Trophoblast cell (in vitro differentiated cells and primary cell): ENCODE results near the gene TOMM7.
"Not testable (repeated sequence)": the region's sequence is repeated elsewhere in the genome, so short reads cannot be mapped to it uniquely, and the experiment has no call there.

Experiments
- DNase-seq, 2 donors: peaks; one replicate each; pipeline ENCODE4 v3.0.0-alpha.2; 2016
- H2AFZ ChIP-seq: 2 replicates; pipeline ENCODE4 v1.6.1; 2013; ENCODE audit warnings: low read length, moderate library complexity, mild to moderate bottlenecking; ENCODE audit not compliant: insufficient read depth, poor library complexity
- H2AK5ac ChIP-seq: 2 replicates; pipeline ENCODE4 v1.6.1; 2013; ENCODE audit warnings: mild to moderate bottlenecking, low read length
- H2BK120ac ChIP-seq: 2 replicates; pipeline ENCODE4 v1.6.1; 2013; ENCODE audit warnings: low read length, mild to moderate bottlenecking, moderate library complexity; ENCODE audit not compliant: insufficient read depth, poor library complexity
- H2BK12ac ChIP-seq: 2 replicates; pipeline ENCODE4 v1.6.1; 2013; ENCODE audit warnings: mild to moderate bottlenecking, low read length, moderate library complexity
- H2BK5ac ChIP-seq: 2 replicates; pipeline ENCODE4 v1.6.1; 2013; ENCODE audit warnings: low read length, low read depth, moderate library complexity, mild to moderate bottlenecking; ENCODE audit not compliant: poor library complexity
- H3K14ac ChIP-seq: 2 replicates; pipeline ENCODE4 v1.6.1; 2013; ENCODE audit warnings: mild to moderate bottlenecking, low read length
- H3K18ac ChIP-seq: 2 replicates; pipeline ENCODE4 v1.6.1; 2013; ENCODE audit warnings: mild to moderate bottlenecking, low read length
- H3K23ac ChIP-seq: 2 replicates; pipeline ENCODE4 v1.6.1; 2013; ENCODE audit warnings: low read length
- H3K27ac ChIP-seq: 2 replicates; pipeline ENCODE4 v1.5.1; 2013; ENCODE audit warnings: low read depth, mild to moderate bottlenecking, inconsistent platforms, low read length, moderate library complexity
- H3K27me3 ChIP-seq: 2 replicates; pipeline ENCODE4 v1.6.1; 2013; ENCODE audit warnings: inconsistent platforms, mild to moderate bottlenecking, low read length, moderate library complexity; ENCODE audit not compliant: insufficient read depth
- H3K36me3 ChIP-seq, 2 experiments: 1 replicate in 1 of 2; 2 replicates in 1 of 2; pipeline ENCODE4 v1.6.1; 2013; ENCODE audit warnings: low read length in 2 of 2, mild to moderate bottlenecking in 2 of 2, moderate library complexity in 1 of 2; ENCODE audit not compliant: insufficient read depth in 2 of 2, control insufficient read depth in 1 of 2
- H3K4ac ChIP-seq: 2 replicates; pipeline ENCODE4 v1.6.1; 2013; ENCODE audit warnings: low read depth, mild to moderate bottlenecking, low read length, moderate library complexity
- H3K4me1 ChIP-seq, 2 experiments: 1 replicate in 1 of 2; 2 replicates in 1 of 2; pipeline ENCODE4 v1.6.1; 2013; ENCODE audit warnings: low read length in 2 of 2, mild to moderate bottlenecking in 2 of 2, moderate library complexity in 1 of 2; ENCODE audit not compliant: insufficient read depth in 2 of 2, control insufficient read depth in 1 of 2
- H3K4me2 ChIP-seq: 2 replicates; pipeline ENCODE4 v1.6.1; 2013; ENCODE audit warnings: inconsistent platforms, mild to moderate bottlenecking, low read length, moderate library complexity
- H3K4me3 ChIP-seq: 2 replicates; pipeline ENCODE4 v1.5.1; 2013; ENCODE audit warnings: mild to moderate bottlenecking, low read depth, low read length, inconsistent platforms
- H3K79me1 ChIP-seq: one replicate; pipeline ENCODE4 v1.6.1; 2013; ENCODE audit warnings: low read length
- H3K79me2 ChIP-seq: 2 replicates; pipeline ENCODE4 v1.6.1; 2013; ENCODE audit warnings: low read length, mild to moderate bottlenecking; ENCODE audit not compliant: control insufficient read depth, insufficient read depth, poor library complexity
- H3K9ac ChIP-seq: 2 replicates; pipeline ENCODE4 v1.6.1; 2013; ENCODE audit warnings: mild to moderate bottlenecking, low read length
- H3K9me3 ChIP-seq: 2 replicates; pipeline ENCODE4 v1.6.1; 2013; ENCODE audit warnings: low read depth, mild to moderate bottlenecking, control low read depth, inconsistent platforms, low read length; ENCODE audit not compliant: insufficient read depth
- H4K12ac ChIP-seq: 2 replicates; pipeline ENCODE4 v1.6.1; 2013; ENCODE audit warnings: low read depth, mild to moderate bottlenecking, low read length, moderate library complexity
- H4K8ac ChIP-seq: 2 replicates; pipeline ENCODE4 v1.6.1; 2013; ENCODE audit warnings: low read depth, mild to moderate bottlenecking, low read length, moderate library complexity
- H4K91ac ChIP-seq: one replicate; pipeline ENCODE4 v1.6.1; 2013; ENCODE audit warnings: low read depth, mild to moderate bottlenecking, low read length, moderate library complexity
- WGBS: extraction: QIAGEN DNeasy Blood & Tissue Kit; methylation state at CpG from one replicate; pipeline ENCODE4 v1.1.7; 2013; ENCODE audit warnings: missing lambda C conversion rate; ENCODE audit not compliant: insufficient read length, insufficient coverage; ENCODE audit errors: extremely low coverage; 5-methylcytosine and 5-hydroxymethylcytosine counted together

TOMM7 gene

GRCh38 chr7:22791204-22792158 is 31.2 kb downstream of the TOMM7 start:
- Histone ChIP-seq H3K36me3 (no peaks in the 10 kb centered on the region), H3K23ac (no peak overlapping the region), H4K91ac (no peak overlapping the region), H3K4me3 (no peak overlapping the region), H2AFZ (no peak overlapping the region), H3K27me3 (no peaks in the 10 kb centered on the region), H2BK5ac (no peak overlapping the region), H3K79me2 (no peaks in the 10 kb centered on the region), H3K79me1 (no peaks in the 10 kb centered on the region), H2BK120ac (no peak overlapping the region), H3K9me3 (peaks cover 2% of the 10 kb centered on the region), H3K4me2 (no peak overlapping the region), H4K8ac (no peak overlapping the region), H3K18ac (no peak overlapping the region), H3K4me1 (peaks cover 0 to 2% of the 10 kb centered on the region in 2 experiments), H2BK12ac (no peak overlapping the region), H3K27ac (no peak overlapping the region), H4K12ac (no peak overlapping the region), H3K14ac (no peak overlapping the region), H2AK5ac (no peak overlapping the region), H3K4ac (no peak overlapping the region), H3K9ac (no peak overlapping the region)
- peak in 1 of 2 donors; percentile 28 for DNase-seq
- WGBS = no CpG with 5 or more reads among the region's 4 CpGs

- not testable (repeated sequence) for H3K4ac ChIP-seq, H3K9me3 ChIP-seq, H3K27ac ChIP-seq, H3K79me2 ChIP-seq, H2BK5ac ChIP-seq, H2BK12ac ChIP-seq, H3K36me3 ChIP-seq, H3K14ac ChIP-seq, H4K91ac ChIP-seq, H3K18ac ChIP-seq, H3K4me1 ChIP-seq, H4K8ac ChIP-seq, H2BK120ac ChIP-seq, H3K27me3 ChIP-seq, H3K4me3 ChIP-seq, DNase-seq, H2AK5ac ChIP-seq, H2AFZ ChIP-seq, H4K12ac ChIP-seq, H3K9ac ChIP-seq, H3K23ac ChIP-seq, H3K79me1 ChIP-seq, H3K4me2 ChIP-seq
- no CpG with 5 or more reads among the region's 13 CpGs for WGBS
These were observed 32.0 kb downstream of the TOMM7 start for GRCh38 chr7:22790640-22791039.

GRCh38 chr7:22787951-22788350 is 34.7 kb downstream of the TOMM7 start:
- Histone ChIP-seq H3K9me3 (no peaks in the 10 kb centered on the region), H3K9ac (peak overlapping the region; percentile 36), H3K4me3 (no peak overlapping the region), H2BK12ac (no peak overlapping the region), H2AFZ (no peak overlapping the region), H3K27ac (no peak overlapping the region), H2BK120ac (no peak overlapping the region), H3K79me1 (no peaks in the 10 kb centered on the region), H3K36me3 (no peaks in the 10 kb centered on the region), H3K14ac (no peak overlapping the region), H2AK5ac (no peak overlapping the region), H3K18ac (no peak overlapping the region), H3K4me1 (peaks cover 0 to 2% of the 10 kb centered on the region in 2 experiments), H3K79me2 (no peaks in the 10 kb centered on the region), H2BK5ac (no peak overlapping the region), H3K4ac (no peak overlapping the region), H3K23ac (no peak overlapping the region), H3K27me3 (no peaks in the 10 kb centered on the region), H4K8ac (no peak overlapping the region), H4K12ac (no peak overlapping the region), H4K91ac (no peak overlapping the region), H3K4me2 (no peak overlapping the region)
- DNase-seq = no peak

GRCh38 chr7:22786290-22786932 is 36.2 kb downstream of the TOMM7 start:
- H3K9ac ChIP-seq = no peak overlapping the region
- H3K27ac ChIP-seq = no peak overlapping the region
- H3K14ac ChIP-seq = no peak overlapping the region
- no peak overlapping the region for H3K4ac ChIP-seq
- H3K9me3 ChIP-seq = peaks cover 1% of the 10 kb centered on the region
- H3K27me3 ChIP-seq = no peaks in the 10 kb centered on the region
- WGBS = no CpG with 5 or more reads among the region's 3 CpGs
- no peak overlapping the region for H4K91ac ChIP-seq
- H2BK5ac ChIP-seq = no peak overlapping the region
- H4K8ac ChIP-seq = no peak overlapping the region
- no peak overlapping the region for H2AK5ac ChIP-seq
- H3K79me1 ChIP-seq = no peaks in the 10 kb centered on the region
- no peak overlapping the region for H3K4me2 ChIP-seq
- H3K4me3 ChIP-seq = no peak overlapping the region
- H2BK12ac ChIP-seq = no peak overlapping the region
- H3K36me3 ChIP-seq = no peaks in the 10 kb centered on the region
- no peak overlapping the region for H2AFZ ChIP-seq
- H3K4me1 ChIP-seq = peaks cover 2 to 6% of the 10 kb centered on the region in 2 experiments
- H4K12ac ChIP-seq = no peak overlapping the region
- no peak overlapping the region for H3K23ac ChIP-seq
- H3K79me2 ChIP-seq = no peaks in the 10 kb centered on the region
- H3K18ac ChIP-seq = no peak overlapping the region
- H2BK120ac ChIP-seq = no peak overlapping the region
- no peak for DNase-seq
